Lower leg skin (tissue), 4 donors: ENCODE measurements around the gene ST8SIA2. TPM values are rescaled to one million over a fixed set of nuclear protein-coding genes. Genes with fewer than 3 reads are reported as not detected.

Experiments used
- DNase-seq, 2 donors: peaks; one replicate each; pipeline ENCODE4 v3.0.0-alpha.2; 2019; ENCODE audit warnings: low spot score in 2 of 2
- H3K4me3 ChIP-seq: fragments of 200-600 bp; sonication (generic); 2 replicates; pipeline ENCODE4 v1.5.1; 2017; ENCODE audit warnings: mild to moderate bottlenecking, low read depth; ENCODE audit not compliant: poor library complexity, severe bottlenecking
- POLR2A ChIP-seq, 2 donors: fragments of 450-650 bp; IDR thresholded peaks; one replicate each; pipeline ENCODE4 v1.6.1; 2016 to 2017; ENCODE audit warnings: antibody characterized with exemption in 2 of 2, mild to moderate bottlenecking in 1 of 2, moderate library complexity in 1 of 2
- WGBS, 2 donors: methylation state at CpG; one replicate each; pipeline ENCODE4 v1.1.5; 2018; 5-methylcytosine and 5-hydroxymethylcytosine counted together
- intact Hi-C: fragments of 100-400 bp; cut with DNase I; formaldehyde crosslinking; loops from one replicate; pipeline ENCODE4 v1.15.0; 2023; ENCODE audit warnings: low total_unique reads
- total RNA-seq, 4 donors: library from RNA; depleted of rRNA; stranded (reverse); fragments of >200 nt; gene quantifications; one replicate each; pipeline ENCODE4 v1.1.0, GENCODE V29; 2016
- TF ChIP-seq, protein P1 (sequence below), 3 donors: fragments of 450-650 bp; IDR thresholded peaks; one replicate each; pipeline ENCODE4 v1.5.1; 2016; ENCODE audit warnings: antibody characterized with exemption in 3 of 3, mild to moderate bottlenecking in 3 of 3, moderate library complexity in 2 of 3

ST8SIA2 gene
- total RNA-seq, 4 donors from 2014 or later, result 0.06 TPM; not detected in 3

DNA sequence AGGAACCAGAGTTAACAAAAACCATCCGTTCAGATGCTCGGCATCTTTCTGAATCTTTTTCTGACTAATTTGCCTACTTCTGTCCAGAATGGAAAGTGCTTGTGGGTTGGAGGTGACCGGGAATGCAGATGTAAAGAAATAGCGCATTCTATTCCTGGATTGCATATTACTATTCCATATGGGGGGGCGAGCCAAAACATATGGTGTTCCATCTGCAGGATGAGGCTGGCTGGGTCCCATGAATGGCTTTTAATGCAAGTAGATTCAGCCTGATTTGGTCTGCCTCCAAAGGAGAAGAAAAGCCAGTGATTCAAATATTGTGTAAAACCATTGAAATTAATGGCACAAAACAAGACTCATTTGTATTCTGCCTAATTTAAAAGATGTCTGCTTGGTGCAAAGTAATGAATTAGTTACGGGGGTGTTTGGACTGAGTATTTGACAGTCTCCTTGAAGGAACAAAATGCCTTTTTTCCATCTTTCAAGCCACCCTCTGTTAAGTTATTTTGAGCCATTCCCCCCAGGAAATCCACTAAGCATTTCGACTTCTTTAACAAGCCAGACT is 99.0 kb downstream of the ST8SIA2 start:
- no peak for TF ChIP-seq POLR2A (IDR thresholded peaks at IDR 0.05)
- TF ChIP-seq, protein P1, sequence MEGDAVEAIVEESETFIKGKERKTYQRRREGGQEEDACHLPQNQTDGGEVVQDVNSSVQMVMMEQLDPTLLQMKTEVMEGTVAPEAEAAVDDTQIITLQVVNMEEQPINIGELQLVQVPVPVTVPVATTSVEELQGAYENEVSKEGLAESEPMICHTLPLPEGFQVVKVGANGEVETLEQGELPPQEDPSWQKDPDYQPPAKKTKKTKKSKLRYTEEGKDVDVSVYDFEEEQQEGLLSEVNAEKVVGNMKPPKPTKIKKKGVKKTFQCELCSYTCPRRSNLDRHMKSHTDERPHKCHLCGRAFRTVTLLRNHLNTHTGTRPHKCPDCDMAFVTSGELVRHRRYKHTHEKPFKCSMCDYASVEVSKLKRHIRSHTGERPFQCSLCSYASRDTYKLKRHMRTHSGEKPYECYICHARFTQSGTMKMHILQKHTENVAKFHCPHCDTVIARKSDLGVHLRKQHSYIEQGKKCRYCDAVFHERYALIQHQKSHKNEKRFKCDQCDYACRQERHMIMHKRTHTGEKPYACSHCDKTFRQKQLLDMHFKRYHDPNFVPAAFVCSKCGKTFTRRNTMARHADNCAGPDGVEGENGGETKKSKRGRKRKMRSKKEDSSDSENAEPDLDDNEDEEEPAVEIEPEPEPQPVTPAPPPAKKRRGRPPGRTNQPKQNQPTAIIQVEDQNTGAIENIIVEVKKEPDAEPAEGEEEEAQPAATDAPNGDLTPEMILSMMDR (IDR thresholded peaks at IDR 0.05), result no peak
- 55 to 68% methylated on average over 7 of the region's 7 CpGs for WGBS, 2 donors
- no peak for DNase-seq
- intact Hi-C loops, result no loop called here
- H3K4me3 ChIP-seq, result no peak overlapping the region

DNA sequence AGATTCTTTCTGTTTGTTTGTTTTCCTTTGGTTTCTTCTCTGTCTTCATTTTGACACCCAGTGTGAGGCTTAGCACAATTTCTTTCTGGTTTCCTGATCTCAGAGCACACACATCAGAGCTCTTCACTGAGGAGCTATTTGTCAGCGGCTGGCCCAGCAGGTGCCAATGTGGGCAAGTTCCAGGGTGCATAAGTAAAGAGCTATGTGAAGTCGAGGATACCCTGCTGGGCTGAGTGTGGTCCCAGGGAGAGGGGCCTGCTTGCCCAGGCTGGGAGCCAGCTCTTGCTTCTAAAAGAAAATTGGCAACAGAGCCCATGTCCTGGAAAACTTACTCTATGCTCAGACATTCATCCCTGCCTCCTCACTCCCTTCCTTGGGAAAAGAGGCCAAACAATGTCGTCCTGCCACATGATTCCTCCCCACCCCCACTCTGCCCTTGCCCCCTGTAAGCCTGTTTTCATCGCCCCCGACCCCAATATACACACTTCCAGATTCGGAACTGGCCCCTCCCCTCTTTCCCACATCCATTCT is 101.2 kb downstream of the ST8SIA2 start:
- no peak overlapping the region for H3K4me3 ChIP-seq
- intact Hi-C loops, result no loop called here
- no peak for DNase-seq
- TF ChIP-seq, protein P1 (IDR thresholded peaks at IDR 0.05), result no peak
- no peak for TF ChIP-seq POLR2A (IDR thresholded peaks at IDR 0.05)
- WGBS, 2 donors, result 29 to 30% methylated on average over 6 of the region's 6 CpGs

- 72 to 75% methylated on average over 3 of the region's 3 CpGs for WGBS, 2 donors
- no peak for TF ChIP-seq POLR2A (IDR thresholded peaks at IDR 0.05)
- TF ChIP-seq, protein P1 (IDR thresholded peaks at IDR 0.05), result no peak
- intact Hi-C loops, result no loop called here
- no peak overlapping the region for H3K4me3 ChIP-seq
- no peak for DNase-seq
Observed at GRCh38 chr15:92495446-92495845, 101.8 kb downstream of the ST8SIA2 start.

GRCh38 chr15:92499731-92500530 is 106.2 kb downstream of the ST8SIA2 start:
- WGBS, 2 donors, result 79 to 84% methylated on average over 13 of the region's 13 CpGs
- TF ChIP-seq, protein P1 (IDR thresholded peaks at IDR 0.05), result no peak
- no peak for TF ChIP-seq POLR2A (IDR thresholded peaks at IDR 0.05)
- DNase-seq, result no peak
- no peak overlapping the region for H3K4me3 ChIP-seq
- intact Hi-C loops, result loop anchor here (10.0 kb wide), 1 partner anchor 395 kb away; no protein-coding TSS in a partner anchor

DNA sequence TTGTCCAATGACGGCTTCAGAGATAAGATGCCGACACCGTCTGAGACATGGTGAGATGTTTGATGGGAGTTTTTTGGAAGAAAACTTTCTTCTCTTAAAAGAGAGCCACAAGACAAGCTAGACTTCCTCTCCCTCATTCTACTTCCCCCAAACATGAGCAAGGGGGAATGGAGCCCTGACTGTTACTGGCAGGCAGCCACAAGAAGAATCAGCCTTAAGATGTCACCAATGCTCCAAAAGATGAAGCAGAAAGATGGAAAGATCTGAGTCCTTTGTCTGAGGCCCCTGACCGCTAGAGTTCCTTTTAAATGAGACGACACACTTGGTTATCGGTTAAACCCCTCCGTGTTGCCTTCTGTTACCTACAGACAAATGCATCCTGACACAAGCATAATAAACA is 108.7 kb downstream of the ST8SIA2 start:
- WGBS, 2 donors, result 87 to 92% methylated on average over 7 of the region's 7 CpGs
- intact Hi-C loops, result loop anchor here (10.0 kb wide), 1 partner anchor 398 kb away; no protein-coding TSS in a partner anchor
- TF ChIP-seq, protein P1 (IDR thresholded peaks at IDR 0.05), result no peak
- no peak for TF ChIP-seq POLR2A (IDR thresholded peaks at IDR 0.05)

More for the DNA sequence above, 108.7 kb downstream of the ST8SIA2 start:
- no peak overlapping the region for H3K4me3 ChIP-seq
- DNase-seq, result no peak
